AG04450 (cell line): Measurements from ENCODE around the gene HMGN5. TPM values are rescaled to one million over a fixed set of nuclear protein-coding genes. Genes with fewer than 3 reads are reported as not detected.

Experiments used
- CTCF ChIA-PET: fragments of 300-600, 350-600 bp; formaldehyde crosslinking; extraction: SDS; loops from one replicate; lab custom pipeline; 2022; ENCODE audit warnings: antibody characterized with exemption, inconsistent platforms; lab: Charles Lee
- POLR2A ChIA-PET: fragments of 350-600 bp; formaldehyde crosslinking; extraction: SDS; loops from one replicate; lab custom pipeline; 2021; ENCODE audit warnings: antibody characterized with exemption, inconsistent platforms; lab: Yijun Ruan, JAX
- DNase-seq: peaks from one replicate; pipeline ENCODE4 v3.0.0-alpha.2; 2011; ENCODE audit warnings: low read depth, low spot score
- H3K27ac ChIP-seq: one replicate; pipeline ENCODE4 v1.5.1; 2012; ENCODE audit warnings: low read depth, low read length, control low read depth
- H3K27me3 ChIP-seq: one replicate; pipeline ENCODE4 v1.6.0; 2012; ENCODE audit warnings: low read length; ENCODE audit not compliant: control insufficient read depth, insufficient read depth
- H3K4me3 ChIP-seq: 2 replicates; pipeline ENCODE4 v1.5.1; 2011; ENCODE audit warnings: mild to moderate bottlenecking, low read depth, low read length, control low read depth
- H3K9me3 ChIP-seq: 2 replicates; pipeline ENCODE4 v1.5.1; 2012; ENCODE audit warnings: low read length; ENCODE audit not compliant: control insufficient read depth, insufficient read depth
- CTCF ChIP-seq: IDR thresholded peaks from 2 replicates; pipeline ENCODE4 v1.5.1; 2011; ENCODE audit warnings: low read depth, low read length, control low read depth, inconsistent platforms
- polyA plus RNA-seq: library from polyadenylated mRNA; depleted of rRNA; stranded (reverse); fragments of >200 nt; gene quantifications from 2 replicates; pipeline ENCODE4 v1.2.3, GENCODE V29; 2011; rRNA removed

Gene HMGN5
- polyA plus RNA-seq, 1 experiment: 3.7 TPM

- CTCF ChIA-PET: no interaction called here
- POLR2A ChIA-PET: no interaction called here
Observed at GRCh38 chrX:81114757-81115156, 87.0 kb downstream of the HMGN5 start.

DNA sequence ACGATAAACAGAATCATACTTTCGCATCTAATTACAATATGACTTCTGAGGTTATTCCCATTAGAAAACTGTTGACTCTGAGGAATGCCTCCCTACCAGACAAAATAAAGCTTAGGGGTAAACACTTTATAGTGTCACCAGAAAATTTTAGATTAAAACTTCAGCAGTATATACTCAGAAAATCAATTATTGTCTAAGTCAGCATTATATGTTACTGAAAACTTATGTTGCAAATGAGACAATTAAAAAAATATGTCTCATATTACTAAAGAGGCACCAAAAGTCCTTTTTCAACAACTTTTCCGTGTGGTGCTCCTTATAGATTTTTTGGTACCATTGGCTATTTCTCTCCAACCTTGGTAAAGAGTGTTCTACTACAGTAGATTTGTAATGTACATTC is 91.4 kb downstream of the HMGN5 start:
- H3K27me3 ChIP-seq: no peaks in the 10 kb centered on the region
- ChIA-PET CTCF (no interaction called here), POLR2A (no interaction called here)
- no peak for TF ChIP-seq CTCF
- no peaks in the 10 kb centered on the region for H3K9me3 ChIP-seq
- no peak for DNase-seq
- no peak overlapping the region for H3K4me3 ChIP-seq
- H3K27ac ChIP-seq: no peak overlapping the region

More at GRCh38 chrX:81114757-81115156, 87.0 kb downstream of the HMGN5 start:
- Histone ChIP-seq H3K27ac (no peak overlapping the region), H3K9me3 (no peaks in the 10 kb centered on the region), H3K27me3 (no peaks in the 10 kb centered on the region), H3K4me3 (no peak overlapping the region)
- no peak for DNase-seq
- no peak for TF ChIP-seq CTCF

- CTCF ChIA-PET: no interaction called here
- Histone ChIP-seq H3K9me3 (no peaks in the 10 kb centered on the region), H3K27me3 (no peaks in the 10 kb centered on the region), H3K4me3 (no peak overlapping the region), H3K27ac (no peak overlapping the region)
- DNase-seq: no peak
- POLR2A ChIA-PET: no interaction called here
- TF ChIP-seq CTCF: no peak
Observed at GRCh38 chrX:81082649-81083048, 119.1 kb downstream of the HMGN5 start.

Other genes starting within 250 kb of the HMGN5 start
- 186 and 276 TPM in 2 replicates for gene SH3BGRL, start 189 bp upstream of the HMGN5 start, polyA plus RNA-seq